Activated CD4-positive, alpha-beta T cell treated with anti-CD3 and anti-CD28 coated beads, Interleukin-2, amount 50 U/mL, for 24 hours (primary cell): Measurements from ENCODE around the gene CRYGN.

Experiments
- DNase-seq, 2 donors: peaks; one replicate each; pipeline ENCODE4 v3.0.0-alpha.2; 2020; ENCODE audit warnings: low read depth in 1 of 2, low spot score in 1 of 2

CRYGN gene

GRCh38 chr7:151440799-151441445 lies 981 bp upstream of the CRYGN start:
- no peak for DNase-seq

GRCh38 chr7:151438864-151439601 lies 908 bp downstream of the CRYGN start:
- DNase-seq: no peak

- DNase-seq: no peak
Measured at GRCh38 chr7:151437866-151438516, 1.9 kb downstream of the CRYGN start.

GRCh38 chr7:151437159-151437553 lies 2.8 kb downstream of the CRYGN start:
- no peak for DNase-seq

- no peak for DNase-seq
Measured at GRCh38 chr7:151436446-151437158, 3.3 kb downstream of the CRYGN start.

- DNase-seq: no peak
Measured at GRCh38 chr7:151435971-151436370, 4.0 kb downstream of the CRYGN start.

GRCh38 chr7:151435103-151435916 lies 4.6 kb downstream of the CRYGN start:
- no peak for DNase-seq

- no peak for DNase-seq
Measured at GRCh38 chr7:151434549-151434948, 5.4 kb downstream of the CRYGN start.

GRCh38 chr7:151433721-151434400 lies 6.1 kb downstream of the CRYGN start:
- no peak for DNase-seq

- DNase-seq: peak in 1 of 2 donors; percentile 33
Measured at GRCh38 chr7:151432658-151433521, 7.1 kb downstream of the CRYGN start.

GRCh38 chr7:151431768-151432311 lies 8.1 kb downstream of the CRYGN start:
- no peak for DNase-seq

GRCh38 chr7:151431281-151431767 lies 8.6 kb downstream of the CRYGN start:
- no peak for DNase-seq

- no peak for DNase-seq
Measured at GRCh38 chr7:151430391-151431205, 9.3 kb downstream of the CRYGN start.

- DNase-seq: peak in 1 of 2 donors; percentile 21
Measured at GRCh38 chr7:151429560-151430331, 10.2 kb downstream of the CRYGN start.

- no peak for DNase-seq
Measured at GRCh38 chr7:151429237-151429559, 10.7 kb downstream of the CRYGN start.

- no peak for DNase-seq
Measured at GRCh38 chr7:151428378-151429236, 11.3 kb downstream of the CRYGN start.
